RPMI7951 (cell line): ENCODE measurements around the gene APCDD1L. TPM values are rescaled to one million over a fixed set of nuclear protein-coding genes. Genes with fewer than 3 reads are reported as not detected.

Experiments
- DNase-seq: peaks from one replicate; pipeline ENCODE4 v3.0.0-alpha.2; 2012; ENCODE audit warnings: low read depth
- total RNA-seq: library from RNA; depleted of rRNA; stranded (reverse); fragments of >200 nt; shearing (Covaris generic); gene quantifications from 2 replicates; pipeline ENCODE4 v1.2.3, GENCODE V29; 2014

The APCDD1L gene
- total RNA-seq, 1 experiment from 2014 or later, result 122 TPM

- peak; percentile 93 for DNase-seq
Observed at GRCh38 chr20:58545565-58546415, 30.6 kb upstream of the APCDD1L start.

GRCh38 chr20:58544891-58545290 lies 29.7 kb upstream of the APCDD1L start:
- no peak for DNase-seq

GRCh38 chr20:58544286-58544685 lies 29.1 kb upstream of the APCDD1L start:
- DNase-seq, result no peak

GRCh38 chr20:58543274-58543673 lies 28.1 kb upstream of the APCDD1L start:
- DNase-seq, result no peak

- peak; percentile 90 for DNase-seq
Observed at GRCh38 chr20:58542411-58543095, 27.4 kb upstream of the APCDD1L start.

GRCh38 chr20:58542034-58542410 lies 26.8 kb upstream of the APCDD1L start:
- peak; percentile 94 for DNase-seq

GRCh38 chr20:58538752-58539151 lies 23.6 kb upstream of the APCDD1L start:
- DNase-seq, result peak; percentile 96

GRCh38 chr20:58537831-58538230 lies 22.6 kb upstream of the APCDD1L start:
- no peak for DNase-seq

GRCh38 chr20:58536289-58536688 lies 21.1 kb upstream of the APCDD1L start:
- no peak for DNase-seq

- DNase-seq, result no peak
Observed at GRCh38 chr20:58531657-58532056, 16.5 kb upstream of the APCDD1L start.

GRCh38 chr20:58531063-58531462 lies 15.9 kb upstream of the APCDD1L start:
- no peak for DNase-seq

GRCh38 chr20:58528412-58528811 lies 13.2 kb upstream of the APCDD1L start:
- DNase-seq, result no peak

GRCh38 chr20:58526411-58526810 lies 11.2 kb upstream of the APCDD1L start:
- DNase-seq, result no peak

- peak; percentile 98 for DNase-seq
Observed at GRCh38 chr20:58524814-58525213, 9.6 kb upstream of the APCDD1L start.

GRCh38 chr20:58523971-58524315 lies 8.7 kb upstream of the APCDD1L start:
- DNase-seq, result peak; percentile 92

GRCh38 chr20:58523072-58523970 lies 8.1 kb upstream of the APCDD1L start:
- DNase-seq, result no peak

- no peak for DNase-seq
Observed at GRCh38 chr20:58522666-58523065, 7.5 kb upstream of the APCDD1L start.

GRCh38 chr20:58521763-58522162 lies 6.6 kb upstream of the APCDD1L start:
- DNase-seq, result no peak

- DNase-seq, result no peak
Observed at GRCh38 chr20:58519940-58520712, 4.9 kb upstream of the APCDD1L start.

GRCh38 chr20:58518896-58519593 lies 3.8 kb upstream of the APCDD1L start:
- no peak for DNase-seq

- DNase-seq, result no peak
Observed at GRCh38 chr20:58518387-58518786, 3.2 kb upstream of the APCDD1L start.
